GM19023 (cell line): ENCODE measurements around the gene TIMM23.
"Not testable (repeated sequence)": the region's sequence is repeated elsewhere in the genome, so short reads cannot be mapped to it uniquely, and the experiment has no call there.

ENCODE experiments used
- ATAC-seq: cut with Tn5 transposase; IDR thresholded peaks from one replicate; pipeline ENCODE4 v1.9.1; 2021; ENCODE audit warnings: mild to moderate bottlenecking, moderate library complexity; ENCODE audit not compliant: unreplicated experiment

The TIMM23 gene, protein sequence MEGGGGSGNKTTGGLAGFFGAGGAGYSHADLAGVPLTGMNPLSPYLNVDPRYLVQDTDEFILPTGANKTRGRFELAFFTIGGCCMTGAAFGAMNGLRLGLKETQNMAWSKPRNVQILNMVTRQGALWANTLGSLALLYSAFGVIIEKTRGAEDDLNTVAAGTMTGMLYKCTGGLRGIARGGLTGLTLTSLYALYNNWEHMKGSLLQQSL

DNA sequence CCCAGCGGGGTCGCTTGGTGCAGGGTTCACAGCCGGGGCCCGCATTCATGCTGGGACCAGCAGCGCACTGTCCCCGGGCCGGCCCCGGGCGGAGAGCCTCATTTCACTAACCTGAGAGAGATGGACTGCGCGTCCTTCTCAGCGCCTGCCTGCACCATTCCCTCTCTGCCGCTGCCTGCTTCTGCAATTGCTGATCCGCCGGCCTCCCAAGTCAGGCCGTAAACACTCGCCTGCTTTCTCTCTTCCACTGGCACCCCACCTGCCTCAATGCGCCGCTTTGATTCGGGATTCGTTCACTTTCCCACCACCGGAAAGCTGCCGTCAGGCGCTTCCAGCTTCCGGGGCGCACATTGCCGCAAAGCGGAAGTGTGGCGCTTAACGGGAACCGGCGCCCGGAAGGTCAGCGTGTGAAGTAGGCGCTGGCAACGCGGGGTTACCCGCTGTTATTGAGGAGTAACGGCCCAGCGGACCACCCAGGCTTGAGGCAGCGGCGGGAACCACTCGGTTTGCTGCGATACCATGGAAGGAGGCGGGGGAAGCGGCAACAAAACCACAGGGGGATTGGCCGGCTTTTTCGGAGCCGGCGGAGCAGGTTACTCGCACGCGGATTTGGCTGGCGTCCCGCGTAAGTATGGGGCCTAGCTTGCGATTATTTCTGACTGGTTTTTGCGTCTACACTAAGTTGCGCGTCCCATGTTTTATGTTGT lies at the start of gene TIMM23:
TIMM23 (plus strand) TSS at position 384 of the 707 bp plus-strand sequence; CDS start at position 520, 136 bp downstream.
- ATAC-seq = peak; percentile 86

DNA sequence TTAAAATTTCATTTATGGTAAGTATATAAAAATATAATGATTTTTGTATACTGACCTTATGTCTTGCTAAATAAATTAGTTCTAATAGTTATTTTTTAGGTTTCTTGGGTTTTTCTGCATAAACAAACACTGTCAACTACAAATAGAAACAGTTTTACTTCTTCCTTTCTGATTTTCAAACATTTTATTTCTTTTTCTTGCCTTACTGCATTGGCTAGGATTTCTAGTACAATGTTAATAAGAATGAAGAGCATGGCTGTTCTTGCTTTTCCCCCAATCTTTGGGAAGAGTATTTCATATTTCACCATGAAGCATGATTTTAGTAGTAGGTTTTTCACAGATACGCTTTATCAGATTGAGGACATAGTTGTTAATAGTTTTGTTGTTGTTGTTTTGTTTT lies 45.5 kb upstream of the TIMM23 start:
- ATAC-seq = not testable (repeated sequence)

DNA sequence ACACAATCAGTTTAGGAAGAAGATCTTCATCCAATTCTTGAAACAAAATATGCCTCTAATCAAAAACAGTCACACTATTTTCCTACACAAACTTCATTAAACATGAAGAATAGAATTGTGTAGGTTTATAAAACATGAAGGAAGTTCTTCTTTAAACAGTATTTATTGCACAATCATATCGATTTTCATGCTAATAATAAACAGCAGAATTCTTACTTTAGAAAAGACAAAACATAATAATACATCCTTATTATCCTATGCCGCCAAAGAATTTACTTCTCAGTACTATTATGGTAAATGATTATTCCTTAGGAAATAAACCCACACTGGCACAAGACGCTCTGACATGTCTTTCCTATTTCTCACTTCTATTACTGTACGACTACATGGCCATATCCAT lies 41.0 kb upstream of the TIMM23 start:
- not testable (repeated sequence) for ATAC-seq

DNA sequence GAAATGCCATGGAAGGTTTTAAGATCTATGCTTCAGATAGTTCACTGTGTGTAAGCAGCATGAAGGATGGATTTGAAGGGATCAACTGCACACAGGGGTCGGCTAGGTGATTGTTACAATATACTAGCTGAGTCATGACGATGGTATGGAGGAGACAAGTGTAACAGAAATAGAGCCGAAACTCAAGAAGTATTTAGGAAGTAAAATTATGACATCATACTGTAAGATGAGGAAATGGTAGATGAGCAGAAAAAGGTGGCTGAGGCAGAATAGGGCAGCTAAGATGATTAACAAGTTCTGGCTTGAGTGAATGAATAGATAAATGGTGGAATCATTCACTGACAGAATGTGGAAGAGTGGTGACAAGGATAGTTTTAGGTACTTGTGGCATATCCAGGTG lies 37.5 kb upstream of the TIMM23 start:
- ATAC-seq = not testable (repeated sequence)

DNA sequence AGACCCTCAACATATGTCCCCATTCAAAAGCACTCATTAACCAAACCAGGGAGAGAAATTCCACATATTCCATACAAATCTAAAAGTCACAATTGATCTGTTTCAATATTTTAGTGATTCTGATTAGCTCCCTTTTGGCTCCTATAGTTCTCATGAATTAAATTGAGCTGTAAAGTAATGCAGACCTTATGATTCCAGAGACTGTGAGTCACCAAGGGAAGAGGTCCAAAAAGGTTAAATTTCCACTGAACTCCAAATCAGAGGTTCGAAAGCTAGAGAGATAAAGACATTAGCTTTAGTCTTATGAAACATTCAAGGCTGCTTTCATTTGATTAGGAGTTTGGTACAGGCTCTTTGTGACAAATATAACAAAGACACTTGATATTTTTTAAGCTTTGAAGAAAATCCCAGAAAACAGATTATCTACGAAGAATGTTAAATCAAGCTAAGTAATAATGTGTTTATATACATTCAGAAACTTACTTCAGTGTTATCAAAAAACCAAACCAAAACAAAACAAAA lies 33.1 kb upstream of the TIMM23 start:
- not testable (repeated sequence) for ATAC-seq

DNA sequence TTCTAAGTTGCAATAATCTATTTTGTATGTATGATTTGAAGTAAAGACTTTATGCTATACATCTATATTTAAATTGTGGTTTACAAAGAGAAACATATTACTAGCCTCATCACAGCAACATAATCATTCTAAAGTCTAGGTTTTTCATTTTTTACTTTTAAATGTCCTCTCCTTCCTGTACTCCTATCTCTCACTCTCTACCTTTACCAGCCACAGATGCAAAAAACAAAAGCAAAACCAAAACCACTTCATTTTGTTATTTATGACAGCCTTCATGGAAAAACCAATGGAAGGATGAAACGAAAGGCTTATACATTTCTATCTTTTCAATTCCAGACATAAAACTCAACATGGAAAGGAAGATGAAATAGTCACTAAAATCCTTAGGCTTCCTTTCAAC lies 31.1 kb upstream of the TIMM23 start:
- not testable (repeated sequence) for ATAC-seq

DNA sequence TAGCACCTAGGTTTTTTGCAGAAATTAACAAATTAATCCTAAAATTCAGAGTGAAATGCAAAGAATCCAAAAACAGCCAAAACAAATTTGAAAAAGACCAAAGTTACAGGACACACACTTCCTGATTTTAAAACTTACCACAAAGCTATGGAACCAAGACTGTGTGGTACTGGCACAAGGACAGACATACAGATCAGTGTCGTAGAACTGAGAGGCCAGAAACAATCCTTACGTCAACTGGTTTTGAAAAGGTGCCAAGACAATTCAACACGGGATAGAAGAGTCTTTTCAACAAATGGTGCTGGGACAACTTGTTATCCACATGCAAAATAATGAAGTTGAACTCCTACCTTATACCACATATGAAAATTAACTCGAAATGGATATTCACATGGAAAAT lies 26.8 kb upstream of the TIMM23 start:
- ATAC-seq = not testable (repeated sequence)

DNA sequence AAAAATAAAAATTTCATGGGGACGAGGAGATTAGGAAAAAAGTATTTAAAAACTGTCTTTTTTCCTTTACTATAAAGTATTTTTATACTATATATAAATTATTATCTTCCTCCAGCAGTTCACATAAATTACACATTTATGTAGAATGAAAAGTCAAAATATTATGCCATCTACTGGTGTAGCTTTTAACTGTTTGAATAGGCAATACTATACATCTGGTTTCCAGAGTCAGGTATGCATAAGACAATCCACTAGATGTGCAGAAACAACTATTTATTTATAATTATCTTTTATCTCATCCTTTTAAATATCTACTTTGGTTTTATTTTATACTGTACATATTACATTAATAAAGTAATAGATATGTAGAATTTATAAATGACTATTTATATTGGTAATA lies 24.9 kb upstream of the TIMM23 start:
- not testable (repeated sequence) for ATAC-seq

DNA sequence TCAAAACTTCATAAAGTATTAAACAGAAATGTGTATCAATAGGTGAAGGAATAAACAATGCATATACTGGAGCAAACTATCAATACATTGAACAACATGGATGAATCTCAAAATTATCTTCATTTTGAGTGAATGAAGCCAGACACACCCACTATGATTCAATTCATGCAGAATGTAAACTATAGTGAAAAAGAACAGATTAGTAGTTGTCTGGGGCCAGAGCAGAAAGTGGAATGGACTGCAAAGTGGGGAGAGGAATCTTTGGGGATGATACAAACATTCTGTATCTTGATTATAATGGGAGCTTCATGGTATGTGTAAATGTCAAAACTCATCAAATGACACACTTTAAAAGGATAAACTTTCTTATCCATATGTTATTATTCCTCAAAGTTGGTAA lies 23.5 kb upstream of the TIMM23 start:
- not testable (repeated sequence) for ATAC-seq

DNA sequence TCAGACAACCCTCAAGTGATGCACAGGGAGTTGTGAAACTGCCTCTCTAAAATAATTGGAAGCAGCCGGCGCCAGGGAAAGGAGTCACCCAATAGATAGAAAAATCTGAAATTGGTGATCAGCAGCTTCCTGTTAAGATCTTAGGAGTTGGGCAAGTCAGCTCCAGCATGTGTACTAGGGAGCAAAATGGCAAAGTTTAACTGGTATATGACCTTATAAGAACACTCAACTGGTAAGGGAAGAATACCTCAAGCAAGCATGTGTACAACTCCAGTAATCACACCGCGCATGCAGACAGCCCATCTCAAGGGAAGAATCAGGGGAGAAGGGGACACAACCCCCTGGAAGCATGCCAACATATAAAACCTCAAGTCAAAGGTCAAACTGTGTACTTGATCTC lies 17.9 kb upstream of the TIMM23 start:
- not testable (repeated sequence) for ATAC-seq

DNA sequence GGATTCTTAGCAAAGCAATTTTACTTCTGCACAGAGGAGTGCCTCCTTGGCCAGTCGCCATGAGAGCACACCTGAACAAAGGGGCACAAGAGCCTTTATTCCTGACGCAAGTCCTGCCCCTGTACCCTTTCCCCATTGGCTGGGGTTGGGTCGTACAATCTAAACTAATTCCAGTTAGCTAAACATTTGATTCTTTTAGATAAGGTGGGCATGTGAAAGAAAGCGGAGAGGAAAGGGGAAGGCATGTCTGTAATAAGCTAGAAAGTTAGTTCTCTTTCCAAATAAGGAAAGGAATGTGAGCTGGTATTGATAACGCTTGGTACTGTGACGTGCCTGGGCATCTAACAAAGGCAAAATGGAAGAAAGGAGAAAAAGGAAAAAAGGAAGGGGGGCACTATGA lies 15.7 kb upstream of the TIMM23 start:
- not testable (repeated sequence) for ATAC-seq

DNA sequence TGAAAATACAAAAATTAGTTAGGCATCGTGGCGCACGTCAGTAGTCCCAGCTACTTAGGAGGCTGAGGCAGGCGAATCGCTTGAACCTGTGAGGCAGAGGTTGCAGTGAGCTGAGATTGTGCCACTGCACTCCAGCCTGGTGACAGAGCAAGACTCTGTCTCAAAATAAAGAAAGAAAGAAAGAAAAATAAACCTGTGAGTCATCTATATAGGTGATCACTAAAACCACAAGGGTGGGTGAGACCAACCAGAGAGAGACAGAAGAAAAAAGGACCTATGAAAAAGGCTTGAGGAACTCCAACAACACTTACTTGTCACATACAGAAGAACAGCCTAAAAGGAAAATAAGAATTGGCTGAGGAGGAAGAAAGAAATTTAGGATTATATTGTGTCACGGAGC lies 14.4 kb upstream of the TIMM23 start:
- ATAC-seq = not testable (repeated sequence)

DNA sequence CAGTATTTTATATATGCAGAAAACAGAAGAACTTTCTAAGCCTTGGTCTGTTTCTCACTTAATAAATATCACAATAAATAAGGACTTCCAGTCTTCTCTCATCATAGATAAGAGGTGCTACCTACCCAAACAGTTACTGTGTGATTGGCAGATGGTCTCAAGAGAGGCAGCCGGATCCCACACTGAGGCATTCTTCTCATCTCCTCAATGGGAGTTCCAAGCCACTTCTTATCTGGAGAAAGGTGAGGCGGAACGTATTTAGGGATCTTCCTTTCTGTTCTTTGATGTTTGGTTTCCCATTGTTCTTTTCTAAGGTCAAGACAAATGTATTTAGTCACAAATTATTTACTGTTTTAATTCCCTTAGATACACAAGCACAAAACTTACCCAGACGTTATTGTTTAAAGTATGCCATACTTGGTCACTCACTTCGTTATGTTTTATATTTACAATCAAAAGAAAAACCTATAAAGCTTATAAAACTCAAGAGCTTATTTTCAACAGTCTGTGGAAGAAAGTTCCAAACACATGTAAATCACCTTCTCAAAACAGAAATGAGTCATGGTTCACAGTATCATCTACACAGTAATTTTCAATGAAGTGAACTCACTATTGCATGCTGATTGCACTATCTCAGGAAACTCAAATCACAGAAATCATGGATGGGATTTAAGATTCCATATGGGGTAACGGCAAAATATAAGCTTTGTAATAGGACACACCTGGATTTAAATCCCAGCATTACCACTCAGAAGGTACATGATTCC lies 9.4 kb upstream of the TIMM23 start:
- not testable (repeated sequence) for ATAC-seq

DNA sequence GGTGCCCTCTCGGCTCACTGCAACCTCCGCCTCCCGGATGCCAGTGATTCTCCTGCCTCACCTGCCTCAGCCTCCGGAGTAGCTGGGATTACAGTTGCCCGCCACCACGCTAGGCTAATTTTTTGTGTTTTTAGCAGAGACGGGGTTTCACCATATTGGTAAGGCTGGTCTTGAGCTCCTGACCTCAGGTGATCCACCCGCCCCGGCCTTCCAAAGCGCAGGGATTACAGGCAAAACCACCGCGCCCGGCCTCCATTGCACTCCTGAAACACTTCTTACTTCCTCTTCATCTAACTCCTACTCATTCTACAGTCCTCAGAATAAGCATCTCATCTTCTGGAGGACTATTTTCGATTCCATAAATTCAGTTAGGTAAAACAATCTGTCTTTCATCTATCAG lies 1.3 kb upstream of the TIMM23 start:
- not testable (repeated sequence) for ATAC-seq

DNA sequence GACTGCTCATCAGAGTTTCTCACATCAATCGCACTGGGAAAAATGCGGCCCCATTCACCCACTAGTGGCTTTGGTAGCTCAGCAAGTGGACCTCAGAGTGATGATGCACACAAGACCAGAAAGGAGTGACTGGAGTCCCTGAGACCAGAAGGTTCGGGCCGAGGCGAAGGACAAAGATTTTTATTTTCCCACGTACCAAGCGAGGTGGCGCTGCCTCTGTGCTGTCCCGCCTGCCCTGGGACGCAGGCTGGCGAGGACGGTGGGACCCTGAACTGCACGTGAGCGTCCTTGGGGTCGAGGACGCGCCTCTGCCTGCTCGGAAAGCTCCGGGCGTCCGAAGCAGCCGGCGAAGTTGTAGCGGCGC lies 565 bp upstream of the TIMM23 start:
- ATAC-seq = peak; percentile 28

DNA sequence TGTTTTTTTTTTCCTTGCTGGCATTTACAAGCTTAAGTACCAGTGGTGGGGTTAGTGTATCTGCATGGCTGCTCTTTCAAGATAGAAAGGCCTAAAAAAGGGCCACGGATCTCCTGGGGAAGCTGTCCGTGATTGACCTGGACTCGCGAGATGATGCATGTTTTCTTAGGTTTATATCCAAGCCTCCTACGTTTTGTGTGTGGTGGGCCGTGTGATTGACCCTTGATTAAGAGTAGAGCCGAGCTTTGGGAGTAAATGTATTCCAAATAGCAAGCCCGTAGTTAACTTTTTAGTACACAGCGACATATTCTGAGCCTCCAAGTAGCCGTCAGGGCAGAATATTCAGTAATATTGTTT lies 502 bp downstream of the TIMM23 start:
- peak; percentile 18 for ATAC-seq

DNA sequence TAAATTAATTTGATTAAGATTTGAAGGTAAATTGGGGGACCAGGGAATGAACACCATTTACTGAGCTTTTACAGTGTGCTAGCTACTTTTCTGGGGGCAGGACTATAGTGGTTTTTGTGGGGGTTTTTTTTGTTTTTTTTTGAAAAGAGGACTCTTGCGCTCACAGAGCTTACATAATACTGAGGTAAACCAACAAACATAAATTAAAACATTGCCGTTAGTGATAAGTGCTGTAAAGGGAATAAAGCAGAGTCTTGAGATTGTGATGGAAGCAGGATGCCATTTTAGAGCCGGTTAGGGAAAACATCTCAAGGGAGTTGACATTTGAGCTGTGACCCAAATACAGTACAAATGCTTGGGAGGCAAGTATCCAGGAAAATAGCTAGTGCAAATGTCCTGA lies 1.8 kb downstream of the TIMM23 start:
- not testable (repeated sequence) for ATAC-seq

DNA sequence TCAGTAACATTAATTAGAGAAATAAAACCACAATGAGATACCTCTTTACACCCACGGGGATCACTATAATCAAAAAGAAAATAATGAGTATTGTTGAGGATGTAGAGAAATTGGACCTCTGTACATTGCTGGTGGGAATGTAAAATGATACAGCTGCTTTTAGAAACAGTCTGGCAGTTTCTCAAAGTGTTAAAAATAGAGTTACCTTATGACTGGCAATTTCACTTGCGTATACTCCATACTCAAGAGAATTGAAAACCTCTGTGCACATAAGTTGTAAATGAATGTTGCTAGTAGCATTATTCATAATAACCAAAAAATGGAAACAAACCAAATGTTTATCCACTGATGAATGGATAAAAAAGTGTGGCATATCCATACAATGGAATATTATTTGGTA lies 6.3 kb downstream of the TIMM23 start:
- peak; percentile 83 for ATAC-seq

DNA sequence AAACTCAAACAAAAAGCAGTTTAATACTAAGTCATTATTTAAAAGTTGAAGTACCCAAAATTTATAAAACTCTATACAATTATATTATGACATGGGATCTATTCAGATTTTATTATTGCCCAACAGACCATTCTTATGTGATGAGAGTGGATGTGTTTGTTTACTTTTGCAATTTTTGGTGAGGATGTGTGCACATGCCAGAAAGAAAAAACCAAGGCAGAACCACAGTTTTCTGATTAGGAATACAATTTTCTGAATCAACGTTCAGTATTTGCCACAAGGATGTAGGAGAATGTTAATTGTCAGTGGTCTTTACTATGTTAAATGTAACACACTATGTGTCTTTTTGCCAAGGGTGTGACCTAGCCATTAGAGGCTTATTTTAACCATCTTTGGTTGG lies 9.1 kb downstream of the TIMM23 start:
- ATAC-seq = not testable (repeated sequence)

DNA sequence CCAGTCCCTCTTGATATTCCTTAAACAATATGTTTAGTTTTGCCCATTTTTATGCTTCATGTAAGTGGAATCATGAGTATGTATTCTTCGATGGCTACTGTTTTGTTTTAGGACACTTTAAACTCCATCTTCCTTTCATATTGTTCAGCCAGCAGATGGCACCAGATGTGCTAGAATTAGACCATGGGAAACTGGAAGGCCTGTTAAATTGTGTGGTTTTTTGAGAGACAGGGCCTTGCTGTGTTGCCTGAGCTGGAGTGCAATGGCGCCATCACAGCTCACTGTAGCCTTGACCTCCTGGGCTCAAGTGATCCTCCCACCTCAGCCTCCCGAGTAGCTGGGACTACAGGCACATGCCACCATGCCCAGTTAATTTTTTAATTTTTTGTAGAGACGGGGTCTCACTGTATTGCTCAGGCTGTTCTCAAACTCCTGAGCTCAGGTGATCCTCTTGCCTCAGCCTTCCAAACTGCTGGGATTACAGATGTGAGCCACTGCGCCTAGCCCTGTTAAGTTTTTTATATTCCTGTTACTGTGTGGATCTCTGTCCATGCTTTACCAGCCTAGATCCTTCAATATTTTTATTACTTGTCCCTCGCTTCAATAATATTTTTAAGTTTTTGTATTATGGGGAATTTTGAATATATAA lies 11.4 kb downstream of the TIMM23 start:
- peak; percentile 45 for ATAC-seq

DNA sequence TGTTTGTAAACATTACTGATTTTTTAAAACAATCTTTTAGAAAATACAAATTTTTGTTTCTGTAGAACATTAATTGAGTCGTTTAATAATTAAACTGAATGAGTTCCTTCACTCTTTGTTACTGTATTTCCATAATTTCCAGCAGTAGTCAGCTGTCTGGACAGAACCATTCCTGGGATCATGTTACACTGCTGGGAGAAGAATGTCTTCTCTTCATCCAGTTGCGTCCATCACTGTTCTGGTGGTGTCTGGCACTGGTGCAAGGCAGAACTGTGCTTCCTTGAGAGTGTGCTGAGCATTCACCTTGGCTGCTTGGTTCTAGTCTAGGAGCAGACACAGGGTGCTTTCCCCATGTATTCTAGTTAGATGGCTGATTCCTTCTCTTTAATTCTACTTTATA lies 12.2 kb downstream of the TIMM23 start:
- ATAC-seq = not testable (repeated sequence)
